B cell (primary cell): ENCODE measurements around the gene NPAS3. TPM values are rescaled to one million over a fixed set of nuclear protein-coding genes. Genes with fewer than 3 reads are reported as not detected.

Experiments
- ATAC-seq: fragments of 200-7000 bp; cut with Tn5 transposase; one replicate; pipeline ENCODE4 v1.10.0; 2021; ENCODE audit warnings: low read depth, mild to moderate bottlenecking, moderate number of reproducible peaks, moderate library complexity
- CTCF ChIA-PET: fragments of 350-600 bp; sonication (Branson Sonifier 250); formaldehyde crosslinking; loops from one replicate; lab custom pipeline; 2021; ENCODE audit warnings: antibody characterized with exemption, inconsistent platforms; lab: Charles Lee
- POLR2A ChIA-PET: fragments of 350-600 bp; sonication (Branson Sonifier 250); formaldehyde crosslinking; loops from one replicate; lab custom pipeline; 2021; ENCODE audit warnings: antibody characterized with exemption; lab: Charles Lee
- DNase-seq: peaks from one replicate; pipeline ENCODE4 v3.0.0; 2013
- H2AFZ ChIP-seq: 2 replicates; pipeline ENCODE4 v1.6.1; 2012; ENCODE audit warnings: mild to moderate bottlenecking, low read depth, low read length; ENCODE audit not compliant: insufficient read depth, poor library complexity, severe bottlenecking
- H3K27ac ChIP-seq, 2 donors: 1 replicate in 1 of 2; 2 replicates in 1 of 2; pipeline ENCODE4 v1.5.1; 2012 to 2013; ENCODE audit warnings: low read length in 2 of 2, mild to moderate bottlenecking in 2 of 2, moderate library complexity in 1 of 2
- H3K27me3 ChIP-seq, 4 experiments: fragments of 200-600 bp in 1 of 4; sonication (generic) in 1 of 4; replicated peaks in 1 of 4; 1 replicate in 2 of 4; 2 replicates in 2 of 4; pipeline versions ENCODE4 v1.6.1 to v1.7.0; 2013 to 2016; ENCODE audit warnings: low read length in 3 of 4, mild to moderate bottlenecking in 2 of 4, mixed read lengths in 1 of 4, moderate library complexity in 1 of 4; ENCODE audit not compliant: insufficient read depth in 4 of 4, control insufficient read depth in 3 of 4; ENCODE audit errors: control extremely low read depth in 1 of 4
- H3K36me3 ChIP-seq, 2 experiments: replicated peaks in 1 of 2; 1 replicate in 1 of 2; 2 replicates in 1 of 2; pipeline versions ENCODE4 v1.6.1 to v1.7.1; 2013; ENCODE audit warnings: low read length in 1 of 2; ENCODE audit not compliant: insufficient read depth in 2 of 2, control insufficient read depth in 1 of 2; ENCODE audit errors: control extremely low read depth in 1 of 2, extremely low read depth in 1 of 2
- H3K4me1 ChIP-seq, 2 donors: fragments of 200-600 bp in 1 of 2; sonication (generic) in 1 of 2; 1 replicate in 1 of 2; 2 replicates in 1 of 2; pipeline versions ENCODE4 v1.5.1 to v1.6.1; 2013 to 2017; ENCODE audit warnings: low read length in 2 of 2; ENCODE audit not compliant: control insufficient read depth in 2 of 2, insufficient read depth in 2 of 2
- H3K4me2 ChIP-seq: replicated peaks from 2 replicates; pipeline ENCODE3; 2012; ENCODE audit warnings: mild to moderate bottlenecking, low read depth, low read length; ENCODE audit not compliant: poor library complexity, severe bottlenecking
- H3K4me3 ChIP-seq, 5 experiments: fragments of 200-600 bp in 1 of 5; sonication (generic) in 1 of 5; 1 replicate in 3 of 5; 2 replicates in 2 of 5; pipeline versions ENCODE4 v1.5.1 to v1.7.0; 2011 to 2016; ENCODE audit warnings: low read length in 4 of 5, mild to moderate bottlenecking in 4 of 5, low read depth in 2 of 5, control low read depth in 1 of 5, moderate library complexity in 1 of 5; ENCODE audit not compliant: insufficient read depth in 1 of 5; ENCODE audit errors: control extremely low read depth in 1 of 5, extremely low read depth in 1 of 5
- H3K79me2 ChIP-seq: fragments of 200-600 bp; sonication (generic); one replicate; pipeline ENCODE4 v1.6.0; 2016; ENCODE audit warnings: low read length; ENCODE audit not compliant: control insufficient read depth, insufficient read depth
- H3K9ac ChIP-seq: fragments of 200-600 bp; sonication (generic); 2 replicates; pipeline ENCODE4 v1.6.1; 2017; ENCODE audit warnings: mild to moderate bottlenecking, low read length, moderate library complexity
- H3K9me3 ChIP-seq, 3 donors: one replicate each; pipeline versions ENCODE4 v1.6.1 to v1.7.1; 2013; ENCODE audit warnings: low read length in 2 of 3; ENCODE audit not compliant: control insufficient read depth in 2 of 3, insufficient read depth in 1 of 3; ENCODE audit errors: control extremely low read depth in 1 of 3
- H4K20me1 ChIP-seq: 2 replicates; pipeline ENCODE4 v1.6.0; 2012; ENCODE audit warnings: mild to moderate bottlenecking, low read length; ENCODE audit not compliant: insufficient read depth, control insufficient read depth, poor library complexity, severe bottlenecking
- H3K27ac Mint-ChIP-seq: one replicate; pipeline ENCODE4 v1.8.0; 2021; ENCODE audit warnings: mixed read lengths
- H3K27me3 Mint-ChIP-seq: one replicate; pipeline ENCODE4 v1.8.0; 2021; ENCODE audit warnings: mixed read lengths
- H3K4me1 Mint-ChIP-seq: one replicate; pipeline ENCODE4 v1.8.0; 2021; ENCODE audit warnings: mixed read lengths
- H3K4me3 Mint-ChIP-seq: one replicate; pipeline ENCODE4 v1.8.0; 2021; ENCODE audit warnings: mixed read lengths
- H3K9me3 Mint-ChIP-seq: one replicate; pipeline ENCODE4 v1.8.0; 2022; ENCODE audit warnings: mixed read lengths; ENCODE audit not compliant: insufficient read depth
- EZH2 ChIP-seq: IDR thresholded peaks from 2 replicates; pipeline ENCODE4 v1.6.1; 2012; ENCODE audit warnings: borderline replicate concordance, low read depth, mild to moderate bottlenecking, moderate library complexity, low read length; ENCODE audit not compliant: insufficient read depth, poor library complexity, severe bottlenecking
- WGBS: methylation state at CpG from one replicate; pipeline ENCODE4 v1.1.5; 2013; ENCODE audit warnings: missing lambda C conversion rate; ENCODE audit not compliant: insufficient coverage; 5-methylcytosine and 5-hydroxymethylcytosine counted together
- intact Hi-C: fragments of 100-400 bp; cut with micrococcal nuclease; formaldehyde crosslinking; loops from one replicate; pipeline ENCODE4 v1.10.0; 2022
- polyA plus RNA-seq: library from polyadenylated mRNA; depleted of rRNA; stranded (reverse); fragments of >200 nt; gene quantifications from 2 replicates; pipeline ENCODE4 v1.2.3, GENCODE V29; 2012
- total RNA-seq, 2 donors: library from RNA; stranded (reverse); fragments of 120-200 nt in 1 of 2; gene quantifications; 1 replicate in 1 of 2; 2 replicates in 1 of 2; pipeline versions ENCODE4 v1.2.3 to v1.2.4, GENCODE V29; 2013 to 2022
- TF ChIP-seq, protein P1 (sequence below): fragments of 200-600 bp; IDR thresholded peaks from one replicate; pipeline ENCODE4 v1.8.0; 2022; ENCODE audit warnings: antibody characterized with exemption, mild to moderate bottlenecking

Gene NPAS3
- total and polyA plus RNA-seq, 2 donors (not counting 1 experiment from before 2014, with no cell fraction given) = not detected

DNA sequence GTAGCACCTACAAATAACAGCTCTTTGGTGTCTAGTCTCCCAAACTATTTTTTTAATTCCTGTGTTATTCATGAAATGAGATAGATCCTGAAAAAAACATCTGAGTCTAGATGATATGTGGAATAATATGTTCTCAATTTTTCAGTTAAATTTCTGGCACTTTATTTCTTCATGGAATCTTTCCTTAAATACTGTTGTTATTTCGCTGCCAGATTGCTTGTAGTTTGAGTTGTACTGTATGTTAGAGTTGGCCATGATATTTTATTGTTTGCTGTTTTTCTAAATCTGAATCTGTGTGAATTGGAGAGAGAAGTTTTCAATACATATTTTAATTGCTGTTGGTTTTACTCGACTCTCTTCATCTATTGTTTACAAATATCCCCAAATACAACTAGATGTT, 511.7 kb downstream of the NPAS3 start:
- no peak overlapping the region for H3K4me2 ChIP-seq
- H3K4me1 ChIP-seq = no peaks in the 10 kb centered on the region
- H4K20me1 ChIP-seq = no peaks in the 10 kb centered on the region
- H3K27ac ChIP-seq = no peak overlapping the region
- no peaks in the 10 kb centered on the region for H3K9me3 Mint-ChIP-seq
- no peak overlapping the region for H3K27ac Mint-ChIP-seq
- POLR2A ChIA-PET = no interaction called here
- H3K4me1 Mint-ChIP-seq = peaks cover 3% of the 10 kb centered on the region
- no peaks in the 10 kb centered on the region for H3K27me3 Mint-ChIP-seq
- no CpG with 5 or more reads among the region's 2 CpGs for WGBS
- intact Hi-C loops = no loop called here
- TF ChIP-seq EZH2 = no peak
- TF ChIP-seq, protein P1, sequence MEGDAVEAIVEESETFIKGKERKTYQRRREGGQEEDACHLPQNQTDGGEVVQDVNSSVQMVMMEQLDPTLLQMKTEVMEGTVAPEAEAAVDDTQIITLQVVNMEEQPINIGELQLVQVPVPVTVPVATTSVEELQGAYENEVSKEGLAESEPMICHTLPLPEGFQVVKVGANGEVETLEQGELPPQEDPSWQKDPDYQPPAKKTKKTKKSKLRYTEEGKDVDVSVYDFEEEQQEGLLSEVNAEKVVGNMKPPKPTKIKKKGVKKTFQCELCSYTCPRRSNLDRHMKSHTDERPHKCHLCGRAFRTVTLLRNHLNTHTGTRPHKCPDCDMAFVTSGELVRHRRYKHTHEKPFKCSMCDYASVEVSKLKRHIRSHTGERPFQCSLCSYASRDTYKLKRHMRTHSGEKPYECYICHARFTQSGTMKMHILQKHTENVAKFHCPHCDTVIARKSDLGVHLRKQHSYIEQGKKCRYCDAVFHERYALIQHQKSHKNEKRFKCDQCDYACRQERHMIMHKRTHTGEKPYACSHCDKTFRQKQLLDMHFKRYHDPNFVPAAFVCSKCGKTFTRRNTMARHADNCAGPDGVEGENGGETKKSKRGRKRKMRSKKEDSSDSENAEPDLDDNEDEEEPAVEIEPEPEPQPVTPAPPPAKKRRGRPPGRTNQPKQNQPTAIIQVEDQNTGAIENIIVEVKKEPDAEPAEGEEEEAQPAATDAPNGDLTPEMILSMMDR = no peak
- CTCF ChIA-PET = no interaction called here
- ATAC-seq = no peak
- H3K36me3 ChIP-seq = no peaks in the 10 kb centered on the region
- no peak overlapping the region for H2AFZ ChIP-seq
- no peak overlapping the region for H3K9ac ChIP-seq
- H3K4me3 ChIP-seq = no peak overlapping the region
- H3K4me3 Mint-ChIP-seq = no peak overlapping the region
- no peaks in the 10 kb centered on the region for H3K9me3 ChIP-seq
- DNase-seq = no peak
- no peaks in the 10 kb centered on the region for H3K79me2 ChIP-seq
- H3K27me3 ChIP-seq = no peaks in the 10 kb centered on the region

DNA sequence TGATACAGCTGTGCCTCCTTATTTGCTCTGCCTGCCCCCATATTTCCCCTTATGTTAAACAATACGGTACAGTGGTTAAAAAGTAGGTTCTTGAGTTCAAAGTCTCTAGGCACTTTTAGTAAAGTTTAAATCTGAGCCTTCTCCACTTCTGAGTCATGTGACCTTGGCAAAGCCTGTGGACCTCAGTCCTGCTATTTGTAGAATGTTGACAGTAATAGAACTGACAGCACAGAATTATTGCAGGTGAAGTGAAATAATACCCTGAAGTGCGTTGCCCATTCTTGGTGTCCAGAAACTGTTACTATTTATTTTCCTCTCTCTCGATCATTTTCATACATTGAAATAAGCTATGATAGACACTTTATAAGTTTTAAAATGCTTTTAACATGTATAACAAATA, 512.5 kb downstream of the NPAS3 start:
- Histone ChIP-seq H3K4me3 (no peak overlapping the region), H3K9ac (no peak overlapping the region), H3K27me3 (no peaks in the 10 kb centered on the region), H3K36me3 (no peaks in the 10 kb centered on the region), H3K4me2 (no peak overlapping the region), H2AFZ (no peak overlapping the region), H3K4me1 (no peaks in the 10 kb centered on the region), H3K9me3 (no peaks in the 10 kb centered on the region), H3K27ac (no peak overlapping the region), H3K79me2 (no peaks in the 10 kb centered on the region), H4K20me1 (no peaks in the 10 kb centered on the region)
- no peak overlapping the region for H3K4me3 Mint-ChIP-seq
- no peak overlapping the region for H3K27ac Mint-ChIP-seq
- DNase-seq = no peak
- ChIA-PET POLR2A (no interaction called here), CTCF (no interaction called here)
- WGBS = no CpG with 5 or more reads among the region's 3 CpGs
- intact Hi-C loops = no loop called here
- H3K9me3 Mint-ChIP-seq = peaks cover 4% of the 10 kb centered on the region
- H3K4me1 Mint-ChIP-seq = peaks cover 3% of the 10 kb centered on the region
- no peaks in the 10 kb centered on the region for H3K27me3 Mint-ChIP-seq
- ATAC-seq = no peak
- TF ChIP-seq, protein P1 = no peak
- TF ChIP-seq EZH2 = no peak
